CD14-positive monocyte (primary cell): ENCODE results near the gene AGPAT3. TPM values are rescaled to one million over a fixed set of nuclear protein-coding genes. Genes with fewer than 3 reads are reported as not detected.

Experiments used
- DNase-seq, 3 donors: peaks; one replicate each; pipeline ENCODE4 v3.0.0-alpha.2; 2011 to 2022
- H2AFZ ChIP-seq: 2 replicates; pipeline ENCODE4 v1.6.0; 2012; ENCODE audit warnings: mild to moderate bottlenecking, low read depth, low read length, inconsistent platforms; ENCODE audit not compliant: insufficient read depth, poor library complexity, severe bottlenecking
- H3K27ac ChIP-seq, 2 donors: 1 replicate in 1 of 2; 2 replicates in 1 of 2; pipeline ENCODE4 v1.5.1; 2012 to 2013; ENCODE audit warnings: low read length in 2 of 2, control low read depth in 1 of 2, inconsistent platforms in 1 of 2, low read depth in 1 of 2, mild to moderate bottlenecking in 1 of 2
- H3K27me3 ChIP-seq, 2 donors: one replicate each; pipeline versions ENCODE4 v1.6.0 to v1.6.1; 2011 to 2013; ENCODE audit warnings: low read length in 2 of 2; ENCODE audit not compliant: control insufficient read depth in 2 of 2, insufficient read depth in 2 of 2
- H3K36me3 ChIP-seq, 2 donors: replicated peaks in 1 of 2; 1 replicate in 1 of 2; 2 replicates in 1 of 2; pipeline versions ENCODE4 v1.5.1 to v1.6.1; 2012 to 2013; ENCODE audit warnings: low read length in 2 of 2, control low read depth in 1 of 2, inconsistent platforms in 1 of 2, mild to moderate bottlenecking in 1 of 2; ENCODE audit not compliant: insufficient read depth in 2 of 2, control insufficient read depth in 1 of 2
- H3K4me1 ChIP-seq, 2 donors: 1 replicate in 1 of 2; 2 replicates in 1 of 2; pipeline versions ENCODE4 v1.5.1 to v1.6.1; 2012 to 2013; ENCODE audit warnings: low read length in 2 of 2, control low read depth in 1 of 2, inconsistent platforms in 1 of 2, mild to moderate bottlenecking in 1 of 2, moderate library complexity in 1 of 2; ENCODE audit not compliant: insufficient read depth in 2 of 2, control insufficient read depth in 1 of 2
- H3K4me2 ChIP-seq: replicated peaks from 2 replicates; pipeline ENCODE3; 2012; ENCODE audit warnings: low read length, moderate library complexity, mild to moderate bottlenecking; ENCODE audit not compliant: poor library complexity, severe bottlenecking; ENCODE audit errors: extremely low read depth
- H3K4me3 ChIP-seq, 3 experiments: fragments of 200-600 bp in 1 of 3; sonication (generic) in 1 of 3; replicated peaks in 1 of 3; 1 replicate in 2 of 3; 2 replicates in 1 of 3; pipeline ENCODE4 v1.5.1; 2011 to 2013; ENCODE audit warnings: low read length in 3 of 3, mild to moderate bottlenecking in 3 of 3, control low read depth in 2 of 3, low read depth in 2 of 3, inconsistent platforms in 1 of 3, moderate library complexity in 1 of 3
- H3K79me2 ChIP-seq: 2 replicates; pipeline ENCODE4 v1.6.0; 2012; ENCODE audit warnings: mild to moderate bottlenecking, control low read depth, inconsistent platforms, low read length, moderate library complexity; ENCODE audit not compliant: insufficient read depth
- H3K9ac ChIP-seq: 2 replicates; pipeline ENCODE4 v1.6.0; 2017; ENCODE audit warnings: low read length, mild to moderate bottlenecking; ENCODE audit not compliant: insufficient read depth, poor library complexity, severe bottlenecking
- H3K9me3 ChIP-seq, 2 donors: replicated peaks in 1 of 2; 1 replicate in 1 of 2; 2 replicates in 1 of 2; pipeline versions ENCODE4 v1.5.1 to v1.6.1; 2012 to 2013; ENCODE audit warnings: low read length in 2 of 2, control low read depth in 1 of 2; ENCODE audit not compliant: control insufficient read depth in 1 of 2, insufficient read depth in 1 of 2
- H4K20me1 ChIP-seq: 2 replicates; pipeline ENCODE4 v1.6.0; 2012; ENCODE audit warnings: mild to moderate bottlenecking, low read length, control low read depth, moderate library complexity; ENCODE audit not compliant: insufficient read depth
- H3K27ac Mint-ChIP-seq, 7 donors: one replicate each; pipeline ENCODE4 v1.8.0; 2020; ENCODE audit warnings: mild to moderate bottlenecking in 7 of 7, mixed read lengths in 7 of 7, moderate library complexity in 6 of 7, inconsistent platforms in 2 of 7
- H3K27me3 Mint-ChIP-seq, 3 donors: one replicate each; pipeline ENCODE4 v1.8.0; 2021 to 2022; ENCODE audit warnings: low read depth in 3 of 3, mild to moderate bottlenecking in 3 of 3, mixed read lengths in 3 of 3, moderate library complexity in 3 of 3, inconsistent platforms in 1 of 3
- H3K36me3 Mint-ChIP-seq, 2 donors: one replicate each; pipeline ENCODE4 v1.8.0; 2020; ENCODE audit warnings: mixed read lengths in 2 of 2, inconsistent platforms in 1 of 2, mild to moderate bottlenecking in 1 of 2
- H3K4me1 Mint-ChIP-seq: one replicate; pipeline ENCODE4 v1.8.0; 2020; ENCODE audit warnings: mild to moderate bottlenecking, mixed read lengths
- H3K4me3 Mint-ChIP-seq, 2 donors: one replicate each; pipeline ENCODE4 v1.8.0; 2020; ENCODE audit warnings: mild to moderate bottlenecking in 2 of 2, mixed read lengths in 2 of 2, moderate library complexity in 1 of 2
- H3K9me3 Mint-ChIP-seq, 7 donors: one replicate each; pipeline ENCODE4 v1.8.0; 2020 to 2022; ENCODE audit warnings: mixed read lengths in 7 of 7, mild to moderate bottlenecking in 6 of 7, moderate library complexity in 6 of 7, inconsistent platforms in 2 of 7
- WGBS: methylation state at CpG from one replicate; pipeline ENCODE4 v1.1.5; 2013; ENCODE audit warnings: missing lambda C conversion rate; ENCODE audit not compliant: insufficient coverage; 5-methylcytosine and 5-hydroxymethylcytosine counted together
- intact Hi-C, 2 donors: fragments of 100-400 bp; cut with micrococcal nuclease; formaldehyde crosslinking; loops; one replicate each; pipeline versions ENCODE4 v1.15.0 to v1.15.1; 2023
- polyA plus RNA-seq, 3 donors: library from polyadenylated mRNA; depleted of rRNA in 1 of 3; unstranded in 2 of 3; stranded (reverse) in 1 of 3; fragments of 300-500 nt in 2 of 3; fragments of >200 nt in 1 of 3; fragmentation: Illumina TruSeq in 2 of 3; gene quantifications; 1 replicate in 2 of 3; 2 replicates in 1 of 3; pipeline ENCODE4 v1.2.3, GENCODE V29; 2012 to 2021
- TF ChIP-seq, protein P1 (sequence below): fragments of 200-600 bp; IDR thresholded peaks from one replicate; pipeline ENCODE4 v1.8.0; 2022; ENCODE audit warnings: antibody characterized with exemption, mild to moderate bottlenecking

Gene AGPAT3
- polyA plus RNA-seq, 3 donors: 24.9 to 49.3 (median 26.2) TPM

DNA sequence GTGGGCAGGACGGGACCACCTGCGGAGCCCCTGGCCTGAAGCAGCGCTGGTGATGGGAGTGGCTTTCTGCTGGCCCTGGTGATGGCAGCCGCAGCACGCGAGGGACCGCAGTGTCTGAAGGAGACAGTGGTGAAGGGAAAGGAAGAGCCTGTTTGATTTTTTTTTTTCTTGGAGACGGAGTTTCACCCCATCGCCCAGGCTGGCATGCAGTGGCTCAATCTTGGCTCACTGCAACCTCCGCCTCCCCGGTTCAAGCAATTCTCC is 106.9 kb downstream of the AGPAT3 start:
- H3K79me2 ChIP-seq: no peaks in the 10 kb centered on the region
- no peak overlapping the region for H3K9ac ChIP-seq
- no peaks in the 10 kb centered on the region for H3K27me3 Mint-ChIP-seq
- peaks cover 7% of the 10 kb centered on the region for H3K4me1 Mint-ChIP-seq
- no peaks in the 10 kb centered on the region for H3K9me3 ChIP-seq
- H3K4me3 Mint-ChIP-seq: no peak overlapping the region
- H4K20me1 ChIP-seq: peaks cover 84% of the 10 kb centered on the region
- no peaks in the 10 kb centered on the region for H3K4me1 ChIP-seq
- 94% methylated on average over 6 of the region's 11 CpGs for WGBS
- intact Hi-C loops: no loop called here
- TF ChIP-seq, protein P1, sequence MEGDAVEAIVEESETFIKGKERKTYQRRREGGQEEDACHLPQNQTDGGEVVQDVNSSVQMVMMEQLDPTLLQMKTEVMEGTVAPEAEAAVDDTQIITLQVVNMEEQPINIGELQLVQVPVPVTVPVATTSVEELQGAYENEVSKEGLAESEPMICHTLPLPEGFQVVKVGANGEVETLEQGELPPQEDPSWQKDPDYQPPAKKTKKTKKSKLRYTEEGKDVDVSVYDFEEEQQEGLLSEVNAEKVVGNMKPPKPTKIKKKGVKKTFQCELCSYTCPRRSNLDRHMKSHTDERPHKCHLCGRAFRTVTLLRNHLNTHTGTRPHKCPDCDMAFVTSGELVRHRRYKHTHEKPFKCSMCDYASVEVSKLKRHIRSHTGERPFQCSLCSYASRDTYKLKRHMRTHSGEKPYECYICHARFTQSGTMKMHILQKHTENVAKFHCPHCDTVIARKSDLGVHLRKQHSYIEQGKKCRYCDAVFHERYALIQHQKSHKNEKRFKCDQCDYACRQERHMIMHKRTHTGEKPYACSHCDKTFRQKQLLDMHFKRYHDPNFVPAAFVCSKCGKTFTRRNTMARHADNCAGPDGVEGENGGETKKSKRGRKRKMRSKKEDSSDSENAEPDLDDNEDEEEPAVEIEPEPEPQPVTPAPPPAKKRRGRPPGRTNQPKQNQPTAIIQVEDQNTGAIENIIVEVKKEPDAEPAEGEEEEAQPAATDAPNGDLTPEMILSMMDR: no peak
- no peaks in the 10 kb centered on the region for H3K9me3 Mint-ChIP-seq
- no peak overlapping the region for H3K27ac ChIP-seq
- peaks cover 65 to 74% of the 10 kb centered on the region in 2 donors for H3K36me3 ChIP-seq
- DNase-seq: no peak
- no peaks in the 10 kb centered on the region for H3K27me3 ChIP-seq
- no peak overlapping the region for H3K4me2 ChIP-seq
- H3K27ac Mint-ChIP-seq: no peak overlapping the region
- H3K36me3 Mint-ChIP-seq: peaks cover 64 to 66% of the 10 kb centered on the region in 2 donors
- no peak overlapping the region for H3K4me3 ChIP-seq
- H2AFZ ChIP-seq: no peak overlapping the region

- Mint-ChIP-seq H3K27ac (peak overlapping the region in 3 of 7 donors; percentile 26 to 70 (median 32)), H3K4me3 (no peak overlapping the region), H3K9me3 (no peaks in the 10 kb centered on the region), H3K36me3 (peaks cover 66 to 69% of the 10 kb centered on the region in 2 donors), H3K4me1 (peaks cover 7% of the 10 kb centered on the region), H3K27me3 (no peaks in the 10 kb centered on the region)
- Histone ChIP-seq H4K20me1 (peaks cover 80% of the 10 kb centered on the region), H3K36me3 (peaks cover 62 to 74% of the 10 kb centered on the region in 2 donors), H3K9ac (no peak overlapping the region), H3K4me1 (no peaks in the 10 kb centered on the region), H2AFZ (no peak overlapping the region), H3K9me3 (no peaks in the 10 kb centered on the region), H3K79me2 (no peaks in the 10 kb centered on the region), H3K4me3 (no peak overlapping the region), H3K4me2 (no peak overlapping the region), H3K27ac (no peak overlapping the region), H3K27me3 (no peaks in the 10 kb centered on the region)
- intact Hi-C loops: no loop called here
- TF ChIP-seq, protein P1: no peak
- DNase-seq: no peak
- WGBS: 96% methylated on average over 21 of the region's 29 CpGs
These were observed 108.0 kb downstream of the AGPAT3 start for GRCh38 chr21:43972850-43973633.
